HG03196 (cell line): ENCODE measurements around the gene KRT17.
"Not testable (repeated sequence)": the region's sequence is repeated elsewhere in the genome, so short reads cannot be mapped to it uniquely, and the experiment has no call there.

ENCODE experiments used
- ATAC-seq: cut with Tn5 transposase; IDR thresholded peaks from one replicate; pipeline ENCODE4 v1.9.1; 2021; ENCODE audit not compliant: unreplicated experiment

Gene KRT17

GRCh38 chr17:41621916-41622315 is 2.5 kb downstream of the KRT17 start:
- ATAC-seq: no peak

- ATAC-seq: not testable (repeated sequence)
Observed at GRCh38 chr17:41621435-41621817, 2.9 kb downstream of the KRT17 start.

GRCh38 chr17:41620583-41621434 is 3.6 kb downstream of the KRT17 start:
- ATAC-seq: no peak

GRCh38 chr17:41619927-41620582 is 4.3 kb downstream of the KRT17 start:
- ATAC-seq: not testable (repeated sequence)

GRCh38 chr17:41619036-41619926 is 5.1 kb downstream of the KRT17 start:
- no peak for ATAC-seq

GRCh38 chr17:41618341-41619035 is 5.9 kb downstream of the KRT17 start:
- ATAC-seq: no peak

- no peak for ATAC-seq
Observed at GRCh38 chr17:41617698-41618097, 6.7 kb downstream of the KRT17 start.

- no peak for ATAC-seq
Observed at GRCh38 chr17:41617136-41617535, 7.2 kb downstream of the KRT17 start.

- ATAC-seq: not testable (repeated sequence)
Observed at GRCh38 chr17:41616486-41616885, 7.9 kb downstream of the KRT17 start.

- no peak for ATAC-seq
Observed at GRCh38 chr17:41615454-41615853, 8.9 kb downstream of the KRT17 start.

- not testable (repeated sequence) for ATAC-seq
Observed at GRCh38 chr17:41614767-41615166, 9.6 kb downstream of the KRT17 start.

- no peak for ATAC-seq
Observed at GRCh38 chr17:41614098-41614497, 10.3 kb downstream of the KRT17 start.

GRCh38 chr17:41613277-41614082 is 10.9 kb downstream of the KRT17 start:
- no peak for ATAC-seq

- not testable (repeated sequence) for ATAC-seq
Observed at GRCh38 chr17:41612376-41613160, 11.8 kb downstream of the KRT17 start, which contains the start of gene KRT16. TSS of gene KRT16 (minus strand) at chr17:41612767. CDS start at chr17:41612688, 79 bp downstream.

GRCh38 chr17:41610965-41611640 is 13.3 kb downstream of the KRT17 start:
- ATAC-seq: no peak

GRCh38 chr17:41610061-41610517 is 14.3 kb downstream of the KRT17 start:
- not testable (repeated sequence) for ATAC-seq

GRCh38 chr17:41606930-41607329 is 17.4 kb downstream of the KRT17 start:
- ATAC-seq: not testable (repeated sequence)

GRCh38 chr17:41602524-41602923 is 21.9 kb downstream of the KRT17 start:
- no peak for ATAC-seq
